H1 (cell line): ENCODE results near the gene DENND2D. TPM values are rescaled to one million over a fixed set of nuclear protein-coding genes. Genes with fewer than 3 reads are reported as not detected.

Experiments used
- CTCF ChIA-PET: fragments of 300-600 bp; sonication (Branson Sonifier 250); formaldehyde crosslinking; loops from one replicate; lab custom pipeline; 2021; ENCODE audit not compliant: partially characterized antibody; lab: Charles Lee
- POLR2A ChIA-PET: fragments of 300-600 bp; sonication (Branson Sonifier 250); formaldehyde crosslinking; loops from one replicate; lab custom pipeline; 2021; ENCODE audit warnings: inconsistent platforms; ENCODE audit not compliant: partially characterized antibody; lab: Charles Lee
- DNase-seq, 2 experiments: peaks; one replicate each; pipeline versions ENCODE4 v3.0.0 to v3.0.0-alpha.2; 2010 to 2022; ENCODE audit warnings: low spot score in 2 of 2, low read depth in 1 of 2, mixed read lengths in 1 of 2
- FAIRE-seq: peaks from 2 replicates; lab custom pipeline; 2011; peaks lifted over from hg19 to GRCh38; lab: Jason Lieb, UNC
- H2AFZ ChIP-seq: 2 replicates; pipeline ENCODE4 v1.8.1; 2012; ENCODE audit warnings: low read length, inconsistent platforms
- H2AK5ac ChIP-seq: 2 replicates; pipeline ENCODE4 v1.6.1; 2013; ENCODE audit warnings: low read depth, low read length
- H2BK120ac ChIP-seq: replicated peaks from 2 replicates; pipeline ENCODE3; 2013; ENCODE audit warnings: low read depth, low read length, inconsistent platforms
- H2BK12ac ChIP-seq: 2 replicates; pipeline ENCODE4 v1.6.1; 2013; ENCODE audit warnings: low read depth, low read length
- H2BK15ac ChIP-seq: 2 replicates; pipeline ENCODE4 v1.6.1; 2013; ENCODE audit warnings: low read length
- H2BK20ac ChIP-seq: 2 replicates; pipeline ENCODE4 v1.6.1; 2013; ENCODE audit warnings: low read length
- H2BK5ac ChIP-seq: 2 replicates; pipeline ENCODE4 v1.6.1; 2013; ENCODE audit warnings: low read depth, low read length
- H3K14ac ChIP-seq: 2 replicates; pipeline ENCODE4 v1.6.1; 2013; ENCODE audit warnings: inconsistent platforms; ENCODE audit not compliant: insufficient read length
- H3K18ac ChIP-seq: 2 replicates; pipeline ENCODE4 v1.6.1; 2013; ENCODE audit warnings: low read length; ENCODE audit errors: extremely low read depth
- H3K23ac ChIP-seq: 2 replicates; pipeline ENCODE4 v1.6.1; 2013; ENCODE audit warnings: inconsistent platforms; ENCODE audit not compliant: insufficient read length
- H3K23me2 ChIP-seq: 2 replicates; pipeline ENCODE4 v1.6.1; 2013; ENCODE audit warnings: low read depth, low read length
- H3K27ac ChIP-seq: 2 replicates; pipeline ENCODE4 v1.6.1; 2011; ENCODE audit warnings: low read depth, low read length, inconsistent platforms
- H3K27me3 ChIP-seq, 4 experiments: replicated peaks in 1 of 4; 1 replicate in 1 of 4; 2 replicates in 3 of 4; pipeline versions ENCODE4 v1.6.1 to v1.8.1; 2011 to 2013; ENCODE audit warnings: low read length in 3 of 4, mild to moderate bottlenecking in 3 of 4, inconsistent platforms in 2 of 4, mixed read lengths in 2 of 4, moderate library complexity in 1 of 4; ENCODE audit not compliant: control insufficient read depth in 3 of 4, insufficient read depth in 3 of 4; ENCODE audit errors: extremely low read depth in 1 of 4
- H3K36me3 ChIP-seq, 4 experiments: 2 replicates each; pipeline versions ENCODE4 v1.6.1 to v1.8.1; 2011 to 2013; ENCODE audit warnings: mild to moderate bottlenecking in 4 of 4, low read length in 3 of 4, moderate library complexity in 2 of 4, control low read depth in 1 of 4, inconsistent platforms in 1 of 4; ENCODE audit not compliant: insufficient read depth in 4 of 4, control insufficient read depth in 2 of 4
- H3K4ac ChIP-seq: replicated peaks from 2 replicates; pipeline ENCODE3; 2013; ENCODE audit warnings: low read length, low read depth, mixed read lengths, inconsistent platforms; ENCODE audit not compliant: insufficient read length
- H3K4me1 ChIP-seq, 4 experiments: replicated peaks in 1 of 4; 1 replicate in 1 of 4; 2 replicates in 3 of 4; pipeline versions ENCODE4 v1.6.1 to v1.8.1; 2011 to 2013; ENCODE audit warnings: low read length in 3 of 4, inconsistent platforms in 2 of 4, mixed read lengths in 1 of 4; ENCODE audit not compliant: insufficient read depth in 4 of 4, control insufficient read depth in 3 of 4
- H3K4me2 ChIP-seq, 2 experiments: 2 replicates each; pipeline versions ENCODE4 v1.6.1 to v1.8.1; 2011 to 2013; ENCODE audit warnings: low read depth in 2 of 2, low read length in 2 of 2, control low read depth in 1 of 2, inconsistent platforms in 1 of 2, mild to moderate bottlenecking in 1 of 2; ENCODE audit not compliant: insufficient read depth in 1 of 2
- H3K4me3 ChIP-seq, 4 experiments: fragments of 200-600, 300-600 bp in 1 of 4; sonication (generic), shearing (Covaris generic), sonication (Bioruptor Twin) in 1 of 4; 2 replicates each; pipeline versions ENCODE4 v1.5.1 to v1.8.1; 2011 to 2016; ENCODE audit warnings: low read length in 4 of 4, low read depth in 3 of 4, control low read depth in 2 of 4, inconsistent platforms in 2 of 4, mild to moderate bottlenecking in 2 of 4, mixed read lengths in 1 of 4, moderate library complexity in 1 of 4; ENCODE audit not compliant: insufficient read depth in 2 of 4; ENCODE audit errors: extremely low read depth in 1 of 4
- H3K56ac ChIP-seq: replicated peaks from 2 replicates; pipeline ENCODE3; 2013; ENCODE audit warnings: low read depth, mild to moderate bottlenecking, mixed read lengths, low read length, inconsistent platforms; ENCODE audit not compliant: insufficient read length
- H3K79me1 ChIP-seq: 2 replicates; pipeline ENCODE4 v1.6.1; 2013; ENCODE audit warnings: low read depth, low read length, control low read depth
- H3K79me2 ChIP-seq, 2 experiments: 2 replicates each; pipeline versions ENCODE4 v1.6.1 to v1.8.1; 2012 to 2013; ENCODE audit warnings: low read length in 2 of 2, mild to moderate bottlenecking in 2 of 2, inconsistent platforms in 1 of 2; ENCODE audit not compliant: insufficient read depth in 2 of 2, control insufficient read depth in 1 of 2
- H3K9ac ChIP-seq, 4 experiments: replicated peaks in 1 of 4; 1 replicate in 1 of 4; 2 replicates in 3 of 4; pipeline versions ENCODE4 v1.6.1 to v1.8.1; 2011 to 2013; ENCODE audit warnings: low read depth in 3 of 4, low read length in 3 of 4, control low read depth in 2 of 4, mild to moderate bottlenecking in 2 of 4, moderate library complexity in 2 of 4, inconsistent platforms in 1 of 4; ENCODE audit errors: extremely low read depth in 1 of 4
- H3K9me3 ChIP-seq, 2 experiments: 2 replicates each; pipeline versions ENCODE4 v1.6.1 to v1.8.1; 2012 to 2013; ENCODE audit warnings: mild to moderate bottlenecking in 2 of 2, moderate library complexity in 2 of 2, control low read depth in 1 of 2, inconsistent platforms in 1 of 2, low read depth in 1 of 2, low read length in 1 of 2, mixed read lengths in 1 of 2; ENCODE audit not compliant: insufficient read depth in 2 of 2
- H4K20me1 ChIP-seq, 2 experiments: replicated peaks in 1 of 2; 2 replicates each; pipeline versions ENCODE3 to v1.8.1; 2011 to 2013; ENCODE audit warnings: inconsistent platforms in 2 of 2, low read length in 2 of 2, mild to moderate bottlenecking in 1 of 2; ENCODE audit not compliant: insufficient read depth in 2 of 2, control insufficient read depth in 1 of 2
- H4K5ac ChIP-seq: 2 replicates; pipeline ENCODE4 v1.6.1; 2013; ENCODE audit warnings: low read length, low read depth, mixed read lengths, inconsistent platforms; ENCODE audit not compliant: insufficient read length
- H4K8ac ChIP-seq: 2 replicates; pipeline ENCODE4 v1.8.0; 2013; ENCODE audit warnings: mild to moderate bottlenecking, moderate library complexity, low read length, inconsistent platforms; ENCODE audit not compliant: insufficient read depth; ENCODE audit errors: extremely low read depth
- H4K91ac ChIP-seq: replicated peaks from 2 replicates; pipeline ENCODE3; 2013; ENCODE audit warnings: low read length, mixed read lengths, inconsistent platforms; ENCODE audit not compliant: insufficient read length
- FOSL1 ChIP-seq: IDR thresholded peaks from 2 replicates; pipeline ENCODE4 v1.6.1; 2011; ENCODE audit warnings: mild to moderate bottlenecking, low read depth, low read length, moderate library complexity; ENCODE audit not compliant: insufficient read depth
- GABPA ChIP-seq: IDR thresholded peaks from 2 replicates; pipeline ENCODE4 v1.6.1; 2011; ENCODE audit warnings: mild to moderate bottlenecking, low read length, moderate library complexity, borderline replicate concordance; ENCODE audit not compliant: insufficient read depth
- GTF2F1 ChIP-seq: IDR thresholded peaks from 2 replicates; pipeline ENCODE4 v1.6.1; 2012; ENCODE audit warnings: low read depth, low read length, improper control_type of control experiment, borderline replicate concordance
- NRF1 ChIP-seq: IDR thresholded peaks from 2 replicates; pipeline ENCODE4 v1.6.1; 2011; ENCODE audit warnings: mild to moderate bottlenecking, low read depth, low read length, improper control_type of control experiment
- RBBP5 ChIP-seq: IDR thresholded peaks from 2 replicates; pipeline ENCODE4 v1.7.1; 2012; ENCODE audit warnings: low read depth, mild to moderate bottlenecking, inconsistent platforms, low read length, moderate library complexity, borderline replicate concordance
- RNF2 ChIP-seq: fragments of 200-900, 300-1000 bp; sonication (generic); IDR thresholded peaks from 2 replicates; pipeline ENCODE4 v1.7.1; 2016; ENCODE audit warnings: borderline replicate concordance, low read depth, mild to moderate bottlenecking, antibody characterized with exemption, low read length; ENCODE audit not compliant: poor library complexity, severe bottlenecking; ENCODE audit errors: missing control alignments
- SIN3A ChIP-seq, 2 experiments: IDR thresholded peaks in 1 of 2; conservative IDR thresholded peaks in 1 of 2; 2 replicates each; pipeline ENCODE4 v1.6.1; 2011 to 2012; ENCODE audit warnings: low read length in 2 of 2, improper control_type of control experiment in 1 of 2, low read depth in 1 of 2, mild to moderate bottlenecking in 1 of 2
- SIX5 ChIP-seq: IDR thresholded peaks from 2 replicates; pipeline ENCODE4 v1.6.1; 2011; ENCODE audit warnings: mild to moderate bottlenecking, low read depth, low read length
- SP4 ChIP-seq: IDR thresholded peaks from 2 replicates; pipeline ENCODE4 v1.6.1; 2012; ENCODE audit warnings: low read length, inconsistent platforms
- SRF ChIP-seq: IDR thresholded peaks from 2 replicates; pipeline ENCODE4 v1.6.1; 2011; ENCODE audit warnings: mild to moderate bottlenecking, low read depth, low read length, moderate library complexity
- SUZ12 ChIP-seq: fragments of 200-600 bp; sonication (generic); IDR thresholded peaks from 2 replicates; pipeline ENCODE4 v1.6.1; 2012; ENCODE audit warnings: mild to moderate bottlenecking, inconsistent platforms, low read length, moderate library complexity, mixed read lengths
- TBP ChIP-seq: IDR thresholded peaks from 2 replicates; pipeline ENCODE4 v1.6.1; 2011; ENCODE audit warnings: low read depth, low read length, improper control_type of control experiment
- WGBS, 2 experiments: shearing (Covaris generic) in 1 of 2; methylation state at CpG; one replicate each; pipeline versions ENCODE4 v1.1.6 to v1.1.7; 2013 to 2015; ENCODE audit warnings: low lambda C conversion rate in 2 of 2, mixed read lengths in 2 of 2, inconsistent platforms in 1 of 2, low coverage in 1 of 2, missing lambda C conversion rate in 1 of 2; ENCODE audit not compliant: insufficient replicate concordance in 2 of 2, insufficient coverage in 1 of 2, insufficient read length in 1 of 2; ENCODE audit errors: extremely low coverage in 1 of 2, missing lambda C conversion rate in 1 of 2; 5-methylcytosine and 5-hydroxymethylcytosine counted together
- polyA plus RNA-seq, 7 experiments: library from polyadenylated mRNA; depleted of rRNA in 3 of 7; stranded (reverse) in 5 of 7; unstranded in 2 of 7; fragments of >200 nt in 5 of 7; fragments of 200-250 nt in 2 of 7; gene quantifications; 1 replicate in 5 of 7; 2 replicates in 1 of 7; 4 replicates in 1 of 7; pipeline versions ENCODE4 v1.2.1 to v1.2.3, GENCODE V29; 2011 to 2013; ENCODE audit warnings: missing spikeins in 2 of 7, mixed read lengths in 2 of 7
- total RNA-seq: library from RNA; stranded (reverse); fragmentation: NEBNext Ultra II Directional; extraction: Animal tissue kit (Norgen Biotek cat#: 25700); gene quantifications from 2 replicates; pipeline ENCODE4 v1.2.1, GENCODE V29; 2021
- TF ChIP-seq, protein P1 (sequence below): IDR thresholded peaks from 2 replicates; pipeline ENCODE4 v1.6.1; 2012; ENCODE audit warnings: inconsistent platforms

Gene DENND2D
- total and polyA plus RNA-seq, 2 of the 8 experiments (the other 6 are each of a cell fraction or from before 2014, with no cell fraction given), result 0.58 to 1.6 TPM

- no peak for FAIRE-seq
- H4K20me1 ChIP-seq, result no peaks in the 10 kb centered on the region
- no peak overlapping the region for H3K18ac ChIP-seq
- H2BK5ac ChIP-seq, result no peak overlapping the region
- H2AFZ ChIP-seq, result no peak overlapping the region
- no peak overlapping the region for H2AK5ac ChIP-seq
- CTCF ChIA-PET, result interaction anchor here (2.4 kb wide), 1 partner anchor 10 kb away, joined by 8 read pairs; no protein-coding TSS in a partner anchor
- WGBS, 2 experiments, result 87% methylated on average over 1 of the region's 1 CpG; no CpG with 5 or more reads in 1 of the 2 experiments
- POLR2A ChIA-PET, result no interaction called here
- H3K4me2 ChIP-seq, result no peak overlapping the region
- no peak overlapping the region for H3K23ac ChIP-seq
- no peak overlapping the region for H2BK12ac ChIP-seq
- H4K91ac ChIP-seq, result no peak overlapping the region
- H3K79me2 ChIP-seq, result no peaks in the 10 kb centered on the region
- H3K27ac ChIP-seq, result no peak overlapping the region
- DNase-seq, result no peak
- H3K4ac ChIP-seq, result no peak overlapping the region
- no peak overlapping the region for H3K14ac ChIP-seq
- H3K79me1 ChIP-seq, result no peaks in the 10 kb centered on the region
- no peak overlapping the region for H4K8ac ChIP-seq
- no peak overlapping the region for H3K56ac ChIP-seq
- no peak overlapping the region for H2BK15ac ChIP-seq
- no peak overlapping the region for H3K4me3 ChIP-seq
- H3K9ac ChIP-seq, result no peak overlapping the region
- no peaks in the 10 kb centered on the region; the same call in 1 of the 2 replicates for H3K23me2 ChIP-seq
- H4K5ac ChIP-seq, result no peak overlapping the region
- H2BK20ac ChIP-seq, result no peak overlapping the region
- no peak overlapping the region for H2BK120ac ChIP-seq
- H3K9me3 ChIP-seq, result no peaks in the 10 kb centered on the region
- peaks cover 15 to 22% (median 17%) of the 10 kb centered on the region in 4 experiments for H3K27me3 ChIP-seq
- H3K4me1 ChIP-seq, result peaks cover 0 to 3% (median 1%) of the 10 kb centered on the region in 4 experiments; a peak in 3 of 7 replicates
- no peaks in the 10 kb centered on the region for H3K36me3 ChIP-seq
- no peak for TF ChIP-seq NRF1
- TF ChIP-seq SIN3A (conservative IDR thresholded peaks at IDR 0.05 in 1 of 2, IDR thresholded peaks at IDR 0.05 in 1 of 2; ENCODE audit: low read depth in 1 of 2, low read length in 2 of 2), result no peak
- TF ChIP-seq, protein P1, sequence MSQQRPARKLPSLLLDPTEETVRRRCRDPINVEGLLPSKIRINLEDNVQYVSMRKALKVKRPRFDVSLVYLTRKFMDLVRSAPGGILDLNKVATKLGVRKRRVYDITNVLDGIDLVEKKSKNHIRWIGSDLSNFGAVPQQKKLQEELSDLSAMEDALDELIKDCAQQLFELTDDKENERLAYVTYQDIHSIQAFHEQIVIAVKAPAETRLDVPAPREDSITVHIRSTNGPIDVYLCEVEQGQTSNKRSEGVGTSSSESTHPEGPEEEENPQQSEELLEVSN, result no peak
- no peak for TF ChIP-seq RBBP5
- no peak for TF ChIP-seq GABPA
- no peak for TF ChIP-seq SRF
- no peak for TF ChIP-seq FOSL1
- no peak for TF ChIP-seq SIX5
- TF ChIP-seq RNF2, result no peak
- no peak for TF ChIP-seq SP4
- no peak for TF ChIP-seq GTF2F1
- no peak for TF ChIP-seq TBP
- no peak for TF ChIP-seq SUZ12
Observed at GRCh38 chr1:111208921-111209320, 8.5 kb upstream of the DENND2D start.
